Fibroblast of the aortic adventitia (primary cell): Measurements from ENCODE around the gene GAREM1. TPM values are rescaled to one million over a fixed set of nuclear protein-coding genes. Genes with fewer than 3 reads are reported as not detected.
A peak's percentile ranks its signal among the peaks of the same experiment; 100 is the strongest.

Experiments used
- DNase-seq: peaks from one replicate; pipeline ENCODE4 v3.0.0-alpha.2; 2010; ENCODE audit warnings: low read depth
- H3K4me3 ChIP-seq: 2 replicates; pipeline ENCODE4 v1.5.1; 2011; ENCODE audit warnings: low read depth, mild to moderate bottlenecking, control low read depth, low read length, moderate library complexity
- total RNA-seq: library from RNA; depleted of rRNA; stranded (reverse); fragments of >200 nt; gene quantifications from 2 replicates; pipeline ENCODE4 v1.2.3, GENCODE V29; 2012; ENCODE audit warnings: low replicate concordance
- TF ChIP-seq, protein P1 (sequence below): IDR thresholded peaks from 2 replicates; pipeline ENCODE4 v1.5.1; 2011; ENCODE audit warnings: mild to moderate bottlenecking, low read length, control low read depth, inconsistent platforms; ENCODE audit not compliant: insufficient read depth

Gene GAREM1
- total RNA-seq, 1 donor: 5.5 TPM

DNA sequence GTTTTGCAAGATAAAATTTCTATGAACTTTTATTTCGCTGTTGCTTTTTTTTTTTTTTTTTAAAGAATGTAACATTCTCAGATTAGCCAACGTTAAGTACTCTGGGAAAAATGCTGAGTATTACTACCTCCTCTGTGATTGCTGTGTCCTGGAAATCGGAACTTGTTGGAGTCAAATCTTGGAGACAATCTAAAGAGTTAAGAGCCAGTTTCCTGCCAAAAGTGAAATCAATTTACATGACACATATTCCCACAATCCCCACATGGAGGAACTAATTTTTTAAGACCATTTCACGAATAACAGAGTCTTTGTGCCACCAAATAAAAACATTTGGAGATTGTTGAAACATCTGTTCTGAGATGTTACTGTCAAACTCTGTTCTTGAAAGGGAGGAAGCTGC, 153.0 kb downstream of the GAREM1 start:
- DNase-seq: peak; percentile 88
- TF ChIP-seq, protein P1, sequence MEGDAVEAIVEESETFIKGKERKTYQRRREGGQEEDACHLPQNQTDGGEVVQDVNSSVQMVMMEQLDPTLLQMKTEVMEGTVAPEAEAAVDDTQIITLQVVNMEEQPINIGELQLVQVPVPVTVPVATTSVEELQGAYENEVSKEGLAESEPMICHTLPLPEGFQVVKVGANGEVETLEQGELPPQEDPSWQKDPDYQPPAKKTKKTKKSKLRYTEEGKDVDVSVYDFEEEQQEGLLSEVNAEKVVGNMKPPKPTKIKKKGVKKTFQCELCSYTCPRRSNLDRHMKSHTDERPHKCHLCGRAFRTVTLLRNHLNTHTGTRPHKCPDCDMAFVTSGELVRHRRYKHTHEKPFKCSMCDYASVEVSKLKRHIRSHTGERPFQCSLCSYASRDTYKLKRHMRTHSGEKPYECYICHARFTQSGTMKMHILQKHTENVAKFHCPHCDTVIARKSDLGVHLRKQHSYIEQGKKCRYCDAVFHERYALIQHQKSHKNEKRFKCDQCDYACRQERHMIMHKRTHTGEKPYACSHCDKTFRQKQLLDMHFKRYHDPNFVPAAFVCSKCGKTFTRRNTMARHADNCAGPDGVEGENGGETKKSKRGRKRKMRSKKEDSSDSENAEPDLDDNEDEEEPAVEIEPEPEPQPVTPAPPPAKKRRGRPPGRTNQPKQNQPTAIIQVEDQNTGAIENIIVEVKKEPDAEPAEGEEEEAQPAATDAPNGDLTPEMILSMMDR: no peak
- H3K4me3 ChIP-seq: no peak overlapping the region

DNA sequence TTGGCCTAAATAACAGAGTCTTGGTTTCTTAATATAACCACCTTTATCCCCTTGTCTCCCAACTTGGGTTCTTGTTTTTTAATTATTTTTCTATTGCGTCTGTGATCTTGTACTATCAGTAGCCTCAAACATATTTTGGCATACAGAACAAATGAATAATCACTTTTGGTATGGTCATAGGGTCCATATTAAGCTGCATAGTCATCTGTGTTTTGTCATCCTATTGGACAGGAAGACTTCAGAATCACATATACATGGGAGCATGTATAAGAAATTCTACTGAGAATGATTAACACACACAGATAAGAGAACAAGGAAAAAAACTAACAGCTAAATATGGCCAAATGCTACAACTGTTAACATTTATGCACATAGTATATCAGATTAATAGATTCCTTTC, 154.8 kb downstream of the GAREM1 start:
- TF ChIP-seq, protein P1: no peak
- no peak overlapping the region for H3K4me3 ChIP-seq
- DNase-seq: peak; percentile 79

DNA sequence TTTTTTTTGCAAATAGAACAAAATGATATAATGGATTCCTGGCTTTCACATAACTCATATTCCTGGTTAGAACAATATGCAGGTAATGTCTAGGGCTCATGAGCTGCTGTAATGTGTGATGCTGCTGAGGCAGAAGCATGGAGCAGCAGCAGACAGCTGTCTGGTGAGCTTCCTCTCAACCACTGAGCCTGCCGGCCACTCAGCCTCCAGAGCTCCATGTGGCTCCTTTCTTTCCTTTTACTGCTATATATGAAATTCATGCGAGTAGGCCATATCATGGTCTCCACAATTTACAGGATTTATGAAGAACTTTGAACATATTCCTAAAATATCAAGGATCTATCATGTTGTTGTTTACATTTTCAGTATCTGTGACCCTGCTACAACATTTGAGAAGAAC, 159.9 kb downstream of the GAREM1 start:
- TF ChIP-seq, protein P1: no peak
- H3K4me3 ChIP-seq: no peak overlapping the region
- no peak for DNase-seq

DNA sequence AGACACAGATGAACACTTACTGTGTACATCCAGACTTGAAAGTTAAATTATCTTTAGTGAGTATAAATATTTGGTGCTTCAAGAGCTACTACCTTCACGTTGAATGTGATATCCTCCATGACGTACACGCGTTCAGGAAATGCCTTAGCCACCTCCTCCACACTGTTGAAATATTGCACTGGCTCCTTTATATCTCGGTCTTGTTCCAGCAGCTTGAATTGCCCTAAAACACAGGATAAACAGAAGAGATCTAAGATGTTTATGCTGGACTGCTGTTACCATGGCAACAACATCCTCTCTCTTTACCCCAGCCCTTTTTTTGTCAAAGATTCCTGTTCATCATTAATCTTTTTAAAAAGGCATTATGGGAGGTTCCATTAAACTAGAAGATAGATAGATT, 160.6 kb downstream of the GAREM1 start:
- TF ChIP-seq, protein P1: no peak
- peak; percentile 68 for DNase-seq

DNA sequence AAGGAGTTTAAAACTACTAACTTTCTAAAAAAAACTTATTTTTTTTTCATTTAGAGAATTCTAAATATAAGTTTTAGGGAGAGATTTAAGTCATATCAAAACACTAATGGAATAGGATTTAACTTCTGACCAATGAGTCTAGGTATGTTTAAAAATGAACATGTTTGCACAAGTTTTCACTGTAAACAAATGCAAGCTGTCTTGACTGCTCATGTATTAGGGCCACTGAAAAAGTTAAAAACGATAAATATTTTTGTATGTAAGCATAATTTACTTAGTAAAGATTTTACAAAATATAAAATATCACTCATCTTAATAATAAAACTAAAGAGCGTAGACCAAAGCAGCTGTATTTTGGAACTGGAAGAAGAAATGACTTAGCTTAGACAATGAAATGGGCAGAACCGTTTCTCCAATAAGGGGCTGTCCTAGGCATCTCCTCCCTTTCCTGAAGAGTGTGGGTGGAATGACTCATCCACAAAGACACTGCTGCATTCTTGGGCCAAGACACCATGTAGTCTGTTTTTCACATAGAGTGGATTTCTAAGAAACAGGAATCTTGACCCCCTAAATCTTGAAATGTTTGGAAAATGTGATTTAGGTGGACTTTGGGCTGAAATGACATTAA, 162.1 kb downstream of the GAREM1 start:
- TF ChIP-seq, protein P1: no peak
- DNase-seq: peak; percentile 92
- H3K4me3 ChIP-seq: no peak overlapping the region

More for the DNA sequence above, 160.6 kb downstream of the GAREM1 start:
- H3K4me3 ChIP-seq: no peak overlapping the region

DNA sequence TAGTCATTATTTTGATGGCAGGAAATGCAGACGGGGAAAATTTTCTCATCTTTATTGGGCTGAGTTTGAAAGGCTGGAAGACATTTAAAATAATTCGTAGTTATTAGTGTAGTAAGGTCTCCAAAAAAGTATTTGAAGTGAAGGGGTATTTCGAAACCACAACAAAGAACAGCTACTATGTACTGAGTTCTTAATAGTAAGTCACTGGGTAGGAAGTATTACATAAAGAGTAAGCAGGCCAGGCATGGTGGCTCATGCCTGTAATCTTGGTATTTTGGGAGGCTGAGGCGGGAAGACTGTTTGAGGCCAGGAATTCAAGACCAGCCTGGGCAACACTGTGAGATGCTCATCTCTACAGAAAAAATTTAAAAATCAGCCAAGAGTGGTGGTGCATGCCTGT, 167.3 kb downstream of the GAREM1 start:
- H3K4me3 ChIP-seq: no peak overlapping the region
- peak; percentile 41 for DNase-seq
- TF ChIP-seq, protein P1: no peak

DNA sequence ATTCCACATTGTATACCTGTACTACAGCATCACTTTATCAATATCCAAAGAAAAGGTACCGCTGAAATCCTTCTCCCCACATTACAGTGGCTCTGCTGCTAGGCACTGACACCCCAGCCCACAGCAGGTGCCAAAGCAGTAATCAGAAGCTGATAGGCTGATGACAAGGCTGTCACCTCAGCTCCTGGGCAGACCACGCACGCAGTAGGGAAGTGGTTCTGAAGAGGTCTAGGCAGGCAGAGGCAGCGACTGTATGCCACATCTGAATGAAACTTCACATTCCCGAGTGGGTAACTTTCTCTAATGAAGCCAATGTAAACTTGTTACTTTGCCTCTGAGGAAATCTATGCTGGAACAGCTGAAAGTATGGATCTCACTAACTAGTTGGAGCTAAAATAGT, 167.9 kb downstream of the GAREM1 start:
- no peak overlapping the region for H3K4me3 ChIP-seq
- TF ChIP-seq, protein P1: no peak
- no peak for DNase-seq
